Measurements from ENCODE around the gene ATP10A.

Gene ATP10A

DNA sequence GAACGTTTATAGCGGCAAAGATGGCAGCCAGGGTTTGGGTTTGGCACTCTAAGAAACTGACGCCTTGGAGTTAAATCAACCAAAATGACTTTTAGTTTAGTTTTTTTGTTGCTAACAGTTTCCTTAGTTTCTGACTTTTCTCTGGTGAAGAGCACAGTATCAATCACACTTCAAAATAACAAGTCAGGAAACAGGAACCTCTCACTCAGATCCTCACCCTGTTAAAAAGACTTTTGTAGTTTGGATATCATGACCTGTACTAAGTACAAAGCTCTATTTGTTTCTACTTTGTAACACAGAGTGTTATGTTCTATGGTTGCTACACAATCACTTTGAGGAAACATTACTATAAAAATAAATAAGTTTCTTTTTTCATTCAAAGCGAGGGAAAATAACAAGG lies 51.1 kb downstream of the ATP10A start:
- no peak for DNase-seq (ENCODE audit: low spot score)

DNA sequence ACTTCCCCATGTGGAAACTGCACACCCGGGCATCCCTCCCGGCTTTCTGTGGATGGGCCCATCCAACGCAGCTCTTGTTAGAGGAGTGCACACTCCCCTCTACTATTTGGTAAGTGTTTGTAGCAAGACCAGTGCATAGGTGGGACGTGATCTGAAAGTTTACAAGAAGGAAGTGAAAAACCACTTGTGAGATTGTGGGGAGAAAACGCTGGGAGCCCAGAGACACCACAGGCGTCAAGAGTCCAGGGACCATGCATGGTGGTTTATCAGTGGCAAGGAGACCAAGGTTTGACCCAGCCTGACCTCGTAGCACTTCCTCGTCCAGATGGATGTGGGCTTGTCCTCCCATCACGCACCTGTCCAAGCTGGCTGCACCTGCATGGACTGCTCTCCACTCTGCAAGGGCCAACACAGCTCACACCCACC lies 51.6 kb downstream of the ATP10A start:
- no peak for DNase-seq (ENCODE audit: low spot score)

DNA sequence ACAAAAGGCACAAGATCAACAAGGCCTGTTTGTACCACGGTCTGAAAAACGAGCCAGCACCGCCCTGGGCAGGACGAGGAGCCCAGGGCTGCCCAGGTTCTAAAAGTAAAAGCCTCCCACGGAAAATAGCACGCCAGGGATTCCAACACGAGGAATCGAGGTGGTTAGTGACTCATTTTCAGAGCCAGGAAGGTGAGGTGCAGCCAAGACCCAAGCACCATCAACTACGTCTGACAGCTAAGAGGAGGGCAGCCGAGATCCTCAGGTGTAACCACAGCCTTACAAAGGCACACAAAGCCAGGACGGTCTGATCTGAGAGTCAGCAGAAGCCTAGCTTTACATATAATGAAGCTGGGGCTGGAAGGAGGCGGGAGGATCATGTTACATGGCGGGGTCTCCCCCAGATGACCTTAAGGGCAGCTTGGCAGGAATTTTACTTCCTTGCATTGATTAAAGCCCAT lies 52.5 kb downstream of the ATP10A start:
- no peak for DNase-seq (ENCODE audit: low spot score)

DNA sequence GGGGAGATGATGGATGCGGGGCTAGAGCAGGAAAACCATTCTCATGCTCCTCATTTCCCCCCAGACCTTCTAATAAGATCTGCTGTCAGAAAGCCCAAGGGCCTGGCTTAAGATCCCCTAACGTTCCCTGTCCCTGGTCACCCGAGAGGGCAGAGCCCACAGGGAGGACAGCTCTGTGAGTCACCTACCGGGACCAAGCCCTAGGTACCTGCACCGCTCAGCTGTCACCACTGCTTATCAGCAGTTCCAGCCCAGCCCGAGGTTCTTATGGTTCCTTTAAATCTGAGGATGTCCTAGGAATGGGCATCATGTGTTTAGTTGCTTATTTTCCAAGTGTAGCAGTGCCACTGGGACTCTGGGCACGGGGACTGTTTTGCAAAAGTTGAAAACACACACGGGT lies 53.0 kb downstream of the ATP10A start:
- DNase-seq (ENCODE audit: low spot score): no peak

DNA sequence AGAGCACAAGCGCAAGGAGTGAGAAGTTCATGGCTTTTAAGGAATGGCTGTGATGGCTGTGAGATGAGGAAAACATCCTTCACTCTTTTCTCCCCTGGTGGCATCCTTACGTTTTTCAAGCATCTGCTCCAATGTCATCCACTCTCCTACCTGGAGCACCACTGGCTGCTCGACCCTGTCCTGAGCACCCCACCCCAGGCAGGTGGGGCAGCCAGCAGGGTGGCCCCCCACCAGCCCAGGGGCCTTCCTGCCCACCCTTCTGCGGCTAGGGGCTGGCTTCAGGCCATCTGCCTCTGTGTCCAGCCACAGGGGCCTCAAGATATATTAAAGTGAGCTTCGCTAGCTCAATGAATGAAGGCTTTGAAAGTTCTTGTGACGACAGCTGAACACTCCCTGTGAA lies 56.1 kb downstream of the ATP10A start:
- DNase-seq (ENCODE audit: low spot score): no peak

- no peak for DNase-seq (ENCODE audit: low spot score)
Measured at GRCh38 chr15:25805031-25805430, 58.1 kb downstream of the ATP10A start.

GRCh38 chr15:25804451-25804850 lies 58.7 kb downstream of the ATP10A start:
- DNase-seq (ENCODE audit: low spot score): no peak

- no peak for DNase-seq (ENCODE audit: low spot score)
Measured at GRCh38 chr15:25803541-25803940, 59.6 kb downstream of the ATP10A start.

GRCh38 chr15:25803036-25803435 lies 60.1 kb downstream of the ATP10A start:
- no peak for DNase-seq (ENCODE audit: low spot score)

DNA sequence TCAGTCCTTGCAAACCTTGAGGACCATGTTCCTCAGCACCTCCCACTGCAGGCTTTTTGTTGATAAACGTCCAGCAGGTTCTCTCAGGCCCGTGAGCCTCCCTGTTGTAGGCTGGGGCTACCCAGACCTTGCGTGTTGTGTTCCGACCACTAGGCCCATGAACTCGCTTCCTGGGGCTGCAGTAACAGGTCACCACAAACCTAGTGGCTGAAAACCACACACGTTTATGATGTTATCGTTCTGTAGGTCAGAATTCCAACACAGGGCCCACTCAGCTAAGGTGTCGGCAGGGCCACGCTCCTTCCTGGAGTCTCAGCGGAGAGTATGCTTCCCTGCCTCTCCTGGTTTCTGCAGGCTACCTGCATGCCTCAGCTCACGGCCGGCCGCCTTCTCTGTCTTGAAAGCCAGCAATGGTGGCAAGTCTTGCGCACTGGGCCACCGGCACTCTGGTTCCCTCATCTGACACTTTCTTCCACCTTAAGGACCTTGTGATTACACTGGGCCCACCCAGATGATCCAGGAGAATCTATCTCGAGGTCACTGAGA lies 60.8 kb downstream of the ATP10A start:
- DNase-seq (ENCODE audit: low spot score): no peak

DNA sequence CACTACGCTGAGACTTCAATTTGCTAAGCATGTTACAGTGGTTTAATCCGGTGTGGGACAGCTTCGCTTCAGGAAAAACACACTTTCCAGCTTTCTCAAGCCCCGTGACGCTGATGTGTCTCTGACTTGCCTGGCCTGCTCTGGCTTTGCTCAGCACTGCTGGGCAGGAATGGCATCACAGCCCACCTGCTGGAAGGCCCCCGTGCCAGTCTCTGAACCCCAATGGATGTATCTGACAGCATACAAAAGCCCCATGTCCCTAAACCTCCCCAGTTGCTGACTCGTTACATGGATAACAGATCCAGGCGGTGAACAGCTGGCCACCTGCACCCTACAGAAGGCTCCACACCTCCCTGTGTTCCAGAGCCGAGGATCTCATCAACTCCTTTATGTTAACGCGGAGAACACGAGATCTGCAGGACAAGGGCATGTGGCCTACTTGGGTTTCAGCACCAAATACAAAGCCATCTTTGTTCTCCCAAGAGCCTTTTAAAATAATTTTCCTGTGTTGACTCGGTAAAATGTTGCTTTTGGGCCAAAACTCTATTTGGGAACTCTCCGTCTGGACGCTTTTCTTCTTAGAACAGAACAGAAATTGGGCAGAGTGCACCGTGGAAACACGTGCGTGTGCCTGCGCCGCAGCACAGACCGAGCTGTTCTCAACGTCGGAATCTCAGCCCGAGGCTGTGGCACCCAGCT lies 61.4 kb downstream of the ATP10A start:
- no peak for DNase-seq (ENCODE audit: low spot score)

- no peak for DNase-seq (ENCODE audit: low spot score)
Measured at GRCh38 chr15:25800761-25801515, 62.2 kb downstream of the ATP10A start.

GRCh38 chr15:25799906-25800700 lies 63.0 kb downstream of the ATP10A start:
- no peak for DNase-seq (ENCODE audit: low spot score)

DNA sequence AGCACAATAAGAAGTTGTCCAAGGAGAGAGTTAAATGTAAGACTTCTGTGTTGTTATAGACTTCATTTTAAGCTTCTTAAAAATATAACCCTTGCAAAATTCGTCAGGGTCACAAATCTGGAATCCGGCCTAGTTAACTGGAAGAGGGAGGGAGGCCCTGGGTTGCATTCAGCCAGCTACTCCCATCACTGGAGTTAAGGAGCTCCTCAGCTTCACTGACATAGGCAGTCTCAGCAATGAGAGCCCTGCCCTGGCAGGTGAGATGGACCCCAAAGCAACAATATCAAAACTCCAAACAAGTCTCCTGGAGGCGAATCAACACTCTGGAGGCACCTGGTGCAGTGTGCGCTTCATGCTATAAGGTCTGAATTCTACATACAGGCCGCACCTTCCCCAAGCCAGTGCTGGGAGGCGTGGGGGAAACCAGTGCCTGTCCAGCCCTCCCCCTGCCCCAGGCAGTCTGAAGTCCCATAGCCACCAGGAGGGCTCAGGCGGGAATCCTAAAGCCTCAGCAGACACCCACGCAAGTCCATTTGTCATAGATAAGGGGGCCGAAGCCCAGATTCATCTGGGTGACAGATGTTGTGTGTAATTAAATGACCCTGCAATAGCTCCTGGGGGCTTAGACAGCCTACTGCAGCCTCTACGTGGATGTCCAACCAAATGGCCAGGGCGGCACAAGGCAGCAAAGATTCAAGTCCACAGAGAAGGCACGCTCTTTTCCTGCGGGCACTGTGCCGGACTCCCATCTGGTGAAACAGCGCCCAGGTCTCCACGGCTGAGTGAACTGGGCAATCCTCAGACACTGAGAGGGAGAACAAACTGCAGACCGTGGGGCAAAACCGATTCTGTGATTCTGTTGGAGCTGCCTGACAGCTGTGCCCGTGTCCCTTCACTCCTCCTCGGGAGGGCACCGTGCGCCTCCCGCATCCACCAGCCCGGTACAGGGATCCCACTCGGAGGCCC lies 64.9 kb downstream of the ATP10A start:
- no peak for DNase-seq (ENCODE audit: low spot score)

GRCh38 chr15:25797511-25797935 lies 65.6 kb downstream of the ATP10A start:
- DNase-seq (ENCODE audit: low spot score): no peak

- DNase-seq (ENCODE audit: low spot score): no peak
Measured at GRCh38 chr15:25797035-25797434, 66.1 kb downstream of the ATP10A start.

- no peak for DNase-seq (ENCODE audit: low spot score)
Measured at GRCh38 chr15:25796395-25796794, 66.7 kb downstream of the ATP10A start.

GRCh38 chr15:25795712-25796111 lies 67.4 kb downstream of the ATP10A start:
- DNase-seq (ENCODE audit: low spot score): no peak

DNA sequence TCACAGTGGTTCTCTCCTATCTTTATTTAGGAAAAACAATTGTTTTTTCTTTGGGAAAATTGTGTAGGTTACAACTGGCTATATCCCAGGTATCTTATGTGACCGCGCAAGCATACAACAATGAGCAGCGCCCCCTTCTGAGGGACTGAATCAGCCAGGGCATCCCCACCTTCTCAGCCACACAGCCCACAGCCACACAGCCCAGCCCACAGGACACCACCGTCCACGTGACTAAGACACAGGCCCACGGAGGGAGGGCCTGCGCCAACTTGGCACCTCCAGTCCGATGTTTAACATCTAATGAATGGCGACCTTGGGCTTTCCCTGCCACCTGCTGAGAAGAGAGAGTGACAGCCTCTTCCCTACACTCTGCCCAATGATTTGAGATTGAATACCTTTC lies 68.1 kb downstream of the ATP10A start:
- no peak for DNase-seq (ENCODE audit: low spot score)

DNA sequence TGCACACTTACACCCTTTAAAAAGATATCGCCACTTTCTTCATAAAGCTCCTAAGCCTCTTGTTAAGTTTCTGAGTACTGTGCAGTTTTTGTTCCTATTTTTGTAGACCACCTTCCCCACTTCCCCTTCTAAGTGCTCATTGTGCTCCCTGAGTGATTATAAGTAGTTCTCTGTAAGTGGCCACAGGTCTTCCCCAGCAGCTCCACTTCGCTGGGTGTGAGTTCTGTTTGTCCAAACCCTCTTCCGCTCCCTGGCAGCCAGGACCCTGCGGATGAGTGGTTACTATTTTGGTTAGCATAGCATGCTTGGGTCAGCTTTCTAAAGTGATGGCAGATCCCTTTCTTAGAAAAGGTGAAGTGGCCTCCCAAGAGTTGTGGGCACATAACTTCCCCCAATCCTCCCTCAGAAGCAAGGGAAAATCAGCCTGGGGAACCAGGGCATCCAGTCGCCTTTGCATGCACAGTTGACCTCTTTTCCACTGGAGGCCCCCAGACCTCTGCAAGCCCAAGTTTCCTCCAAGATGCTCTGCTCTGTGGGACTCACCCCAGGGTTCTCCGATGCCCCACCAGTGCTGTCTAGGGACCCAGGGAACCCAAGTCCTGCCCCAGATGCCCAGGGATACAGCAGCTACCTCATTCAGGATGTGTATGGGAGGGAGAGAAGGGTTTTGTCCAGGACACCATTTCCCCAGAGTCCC lies 69.6 kb downstream of the ATP10A start:
- no peak for DNase-seq (ENCODE audit: low spot score)

- DNase-seq (ENCODE audit: low spot score): no peak
Measured at GRCh38 chr15:25792128-25792527, 71.0 kb downstream of the ATP10A start.
